Measurements from ENCODE around the gene PMP22.
A peak's percentile ranks its signal among the peaks of the same experiment; 100 is the strongest.

PMP22 gene

DNA sequence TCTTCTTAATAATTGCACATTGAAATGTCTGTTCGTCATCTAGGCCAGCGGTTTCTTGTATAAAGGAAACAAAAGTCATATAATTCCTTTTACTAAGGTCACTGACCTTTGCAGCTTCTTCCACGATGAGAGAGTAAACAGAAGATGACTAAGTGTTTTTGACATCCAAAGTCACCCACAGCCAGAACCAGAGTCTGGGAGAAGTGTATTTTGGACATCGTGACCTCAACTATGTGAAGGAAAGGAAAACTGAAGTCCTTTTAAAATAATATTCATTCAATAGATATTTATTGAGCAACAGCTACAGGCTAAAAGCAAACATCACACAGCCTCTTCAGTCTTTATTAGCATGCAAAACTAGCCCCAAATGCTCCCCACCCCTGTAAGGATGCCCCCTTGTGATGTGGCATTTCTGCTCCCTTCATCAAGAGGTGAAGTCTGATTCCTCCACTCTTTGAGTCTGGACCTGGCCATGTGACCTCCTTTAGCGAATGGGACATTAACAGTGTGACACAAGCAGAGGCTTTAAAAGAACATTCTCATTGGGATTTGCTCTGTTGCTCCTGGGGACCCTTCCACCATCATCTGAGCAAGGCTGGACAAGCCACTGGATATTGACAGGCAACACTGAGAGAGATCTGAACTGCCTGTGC is 8.1 kb upstream of the PMP22 start:
- H3K27ac ChIP-seq (ENCODE audit: low read length), result no peak overlapping the region
- H3K9me3 ChIP-seq (ENCODE audit: control insufficient read depth, low read depth, low read length), result no peaks in the 10 kb centered on the region
- no peaks in the 10 kb centered on the region for H3K27me3 ChIP-seq (ENCODE audit: control insufficient read depth, insufficient read depth, low read length)
- H3K9ac ChIP-seq (ENCODE audit: low read length), result no peak overlapping the region
- no peaks in the 10 kb centered on the region for H3K36me3 ChIP-seq (ENCODE audit: control insufficient read depth, low read depth, low read length)
- peaks cover 4% of the 10 kb centered on the region for H3K4me1 ChIP-seq (ENCODE audit: control insufficient read depth, low read depth, low read length)
- H3K4me3 ChIP-seq (ENCODE audit: low read length), result no peak overlapping the region

GRCh38 chr17:15271741-15272140 is 6.6 kb upstream of the PMP22 start:
- Histone ChIP-seq H3K4me3 (ENCODE audit: low read length) (no peak overlapping the region), H3K9me3 (ENCODE audit: control insufficient read depth, low read depth, low read length) (no peaks in the 10 kb centered on the region), H3K27me3 (ENCODE audit: control insufficient read depth, insufficient read depth, low read length) (no peaks in the 10 kb centered on the region), H3K4me1 (ENCODE audit: control insufficient read depth, low read depth, low read length) (no peaks in the 10 kb centered on the region), H3K36me3 (ENCODE audit: control insufficient read depth, low read depth, low read length) (no peaks in the 10 kb centered on the region), H3K27ac (ENCODE audit: low read length) (no peak overlapping the region), H3K9ac (ENCODE audit: low read length) (no peak overlapping the region)

- no peaks in the 10 kb centered on the region for H3K36me3 ChIP-seq (ENCODE audit: control insufficient read depth, low read depth, low read length)
- no peaks in the 10 kb centered on the region for H3K4me1 ChIP-seq (ENCODE audit: control insufficient read depth, low read depth, low read length)
- H3K27ac ChIP-seq (ENCODE audit: low read length), result no peak overlapping the region
- no peaks in the 10 kb centered on the region for H3K9me3 ChIP-seq (ENCODE audit: control insufficient read depth, low read depth, low read length)
- H3K4me3 ChIP-seq (ENCODE audit: low read length), result no peak overlapping the region
- H3K9ac ChIP-seq (ENCODE audit: low read length), result no peak overlapping the region
- peaks cover 7% of the 10 kb centered on the region for H3K27me3 ChIP-seq (ENCODE audit: control insufficient read depth, insufficient read depth, low read length)
Observed at GRCh38 chr17:15270628-15271381, 5.7 kb upstream of the PMP22 start.

DNA sequence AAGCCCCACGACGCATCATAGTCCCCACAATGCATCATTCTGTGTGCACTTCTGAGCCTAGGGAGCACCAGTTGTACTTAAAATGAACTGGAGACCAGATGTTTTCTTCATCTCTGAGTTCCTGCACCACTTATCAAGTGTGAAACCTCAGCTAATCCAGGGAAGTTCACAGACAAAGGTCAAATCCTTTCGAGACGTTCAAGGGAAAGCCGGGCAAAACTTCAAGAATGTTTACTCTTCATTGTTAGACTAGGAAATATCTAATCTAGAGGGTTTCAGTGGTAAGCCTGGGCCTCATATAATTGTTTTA is 4.6 kb upstream of the PMP22 start:
- Histone ChIP-seq H3K36me3 (ENCODE audit: control insufficient read depth, low read depth, low read length) (no peaks in the 10 kb centered on the region), H3K4me3 (ENCODE audit: low read length) (no peak overlapping the region), H3K27ac (ENCODE audit: low read length) (no peak overlapping the region), H3K9me3 (ENCODE audit: control insufficient read depth, low read depth, low read length) (no peaks in the 10 kb centered on the region), H3K9ac (ENCODE audit: low read length) (no peak overlapping the region), H3K4me1 (ENCODE audit: control insufficient read depth, low read depth, low read length) (no peaks in the 10 kb centered on the region), H3K27me3 (ENCODE audit: control insufficient read depth, insufficient read depth, low read length) (peaks cover 17% of the 10 kb centered on the region)

GRCh38 chr17:15269087-15269779 is 4.1 kb upstream of the PMP22 start:
- Histone ChIP-seq H3K9ac (ENCODE audit: low read length) (no peak overlapping the region), H3K36me3 (ENCODE audit: control insufficient read depth, low read depth, low read length) (no peaks in the 10 kb centered on the region), H3K27ac (ENCODE audit: low read length) (no peak overlapping the region), H3K4me3 (ENCODE audit: low read length) (no peak overlapping the region), H3K9me3 (ENCODE audit: control insufficient read depth, low read depth, low read length) (no peaks in the 10 kb centered on the region), H3K4me1 (ENCODE audit: control insufficient read depth, low read depth, low read length) (no peaks in the 10 kb centered on the region), H3K27me3 (ENCODE audit: control insufficient read depth, insufficient read depth, low read length) (peaks cover 22% of the 10 kb centered on the region)

DNA sequence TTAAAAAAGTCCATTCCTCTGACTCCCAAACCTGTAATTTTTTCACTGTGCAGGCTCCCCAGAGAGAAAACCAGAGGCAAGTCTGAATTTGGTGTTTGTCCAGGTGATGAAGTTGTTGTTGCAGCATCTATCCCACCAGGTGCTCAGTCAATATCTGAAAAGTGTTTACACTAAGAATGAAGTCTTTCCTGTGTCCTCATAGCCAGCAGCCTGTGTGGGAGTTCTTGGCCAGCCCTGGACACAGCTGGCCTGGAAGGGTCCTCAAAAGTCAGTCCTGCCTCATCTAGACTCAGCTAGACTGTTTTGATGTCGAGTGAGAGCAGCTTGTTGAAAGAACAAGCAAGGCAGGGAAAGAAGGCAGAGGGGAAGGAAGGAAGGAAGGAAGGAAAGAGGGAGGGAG is 3.3 kb upstream of the PMP22 start:
- Histone ChIP-seq H3K27ac (ENCODE audit: low read length) (no peak overlapping the region), H3K4me3 (ENCODE audit: low read length) (no peak overlapping the region), H3K36me3 (ENCODE audit: control insufficient read depth, low read depth, low read length) (no peaks in the 10 kb centered on the region), H3K9me3 (ENCODE audit: control insufficient read depth, low read depth, low read length) (no peaks in the 10 kb centered on the region), H3K4me1 (ENCODE audit: control insufficient read depth, low read depth, low read length) (peaks cover 1% of the 10 kb centered on the region), H3K9ac (ENCODE audit: low read length) (no peak overlapping the region), H3K27me3 (ENCODE audit: control insufficient read depth, insufficient read depth, low read length) (peaks cover 30% of the 10 kb centered on the region)

- H3K27ac ChIP-seq (ENCODE audit: low read length), result no peak overlapping the region
- no peak overlapping the region for H3K9ac ChIP-seq (ENCODE audit: low read length)
- no peaks in the 10 kb centered on the region for H3K36me3 ChIP-seq (ENCODE audit: control insufficient read depth, low read depth, low read length)
- peaks cover 35% of the 10 kb centered on the region for H3K27me3 ChIP-seq (ENCODE audit: control insufficient read depth, insufficient read depth, low read length)
- H3K4me3 ChIP-seq (ENCODE audit: low read length), result no peak overlapping the region
- no peaks in the 10 kb centered on the region for H3K9me3 ChIP-seq (ENCODE audit: control insufficient read depth, low read depth, low read length)
- H3K4me1 ChIP-seq (ENCODE audit: control insufficient read depth, low read depth, low read length), result peaks cover 2% of the 10 kb centered on the region
Observed at GRCh38 chr17:15267996-15268395, 2.9 kb upstream of the PMP22 start.

DNA sequence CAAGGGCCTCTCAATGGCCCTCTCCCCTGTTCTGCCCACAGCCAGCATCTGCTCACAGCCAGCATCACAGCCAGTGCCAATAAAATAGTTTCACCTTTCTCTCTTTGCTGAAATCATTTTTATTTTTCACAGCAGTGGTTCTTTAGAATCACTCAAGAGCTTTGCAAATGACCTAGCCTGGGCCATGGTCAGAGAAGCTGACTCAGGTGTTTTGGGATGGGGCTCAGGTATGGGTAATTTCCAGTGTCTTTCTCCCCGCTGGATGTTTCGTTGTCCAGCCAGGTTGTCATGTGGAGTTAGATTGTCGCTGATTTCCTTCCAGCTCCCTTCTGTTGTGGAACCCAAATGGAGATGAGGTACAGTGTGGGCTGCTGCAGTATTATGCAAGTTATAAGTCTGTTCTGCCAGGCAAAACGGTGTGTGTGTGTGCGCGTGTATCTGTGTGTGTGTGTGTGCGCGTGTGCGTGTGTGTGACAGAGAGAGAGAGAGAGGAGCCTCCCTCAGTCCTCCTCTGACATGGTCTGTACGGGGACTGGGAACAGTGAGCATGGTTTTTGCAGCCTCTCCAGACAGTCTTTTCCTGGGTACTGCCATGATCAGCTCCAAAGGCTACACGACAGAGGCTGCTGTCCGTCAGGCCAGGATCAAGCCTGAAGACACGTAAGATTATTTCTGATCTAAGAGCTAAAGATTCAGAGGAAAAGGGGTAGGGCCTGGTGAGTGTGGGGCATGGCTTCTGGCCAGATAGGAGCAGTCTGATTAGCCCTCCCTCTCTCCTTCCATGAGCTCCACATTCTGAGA is 1.4 kb upstream of the PMP22 start:
- peaks cover 49% of the 10 kb centered on the region for H3K27me3 ChIP-seq (ENCODE audit: control insufficient read depth, insufficient read depth, low read length)
- H3K4me3 ChIP-seq (ENCODE audit: low read length), result no peak overlapping the region
- no peak overlapping the region for H3K27ac ChIP-seq (ENCODE audit: low read length)
- H3K4me1 ChIP-seq (ENCODE audit: control insufficient read depth, low read depth, low read length), result peaks cover 2% of the 10 kb centered on the region
- no peaks in the 10 kb centered on the region for H3K9me3 ChIP-seq (ENCODE audit: control insufficient read depth, low read depth, low read length)
- no peaks in the 10 kb centered on the region for H3K36me3 ChIP-seq (ENCODE audit: control insufficient read depth, low read depth, low read length)
- H3K9ac ChIP-seq (ENCODE audit: low read length), result no peak overlapping the region

DNA sequence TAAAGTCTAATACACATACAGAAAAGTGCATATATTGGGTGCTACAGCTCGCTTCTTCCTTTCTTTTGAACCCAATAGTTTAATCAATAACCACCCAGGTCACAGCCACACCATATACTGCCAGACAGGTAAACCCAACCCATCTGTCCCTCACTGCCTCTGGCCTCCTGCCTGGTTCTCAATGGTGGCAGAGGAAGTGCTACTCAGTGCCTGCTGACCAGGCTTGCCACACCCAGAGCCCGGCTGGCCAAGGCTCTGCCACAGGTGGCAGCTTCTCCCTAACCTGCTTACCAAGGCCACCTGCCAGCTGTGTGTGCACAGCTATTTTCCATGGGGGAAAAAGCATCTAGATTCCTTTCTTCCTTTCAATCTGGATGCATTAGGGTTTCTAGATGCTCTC is 584 bp downstream of the PMP22 start:
- H3K4me3 ChIP-seq (ENCODE audit: low read length), result no peak overlapping the region
- H3K9ac ChIP-seq (ENCODE audit: low read length), result no peak overlapping the region
- H3K4me1 ChIP-seq (ENCODE audit: control insufficient read depth, low read depth, low read length), result peaks cover 2% of the 10 kb centered on the region
- peaks cover 68% of the 10 kb centered on the region for H3K27me3 ChIP-seq (ENCODE audit: control insufficient read depth, insufficient read depth, low read length)
- no peak overlapping the region for H3K27ac ChIP-seq (ENCODE audit: low read length)
- no peaks in the 10 kb centered on the region for H3K9me3 ChIP-seq (ENCODE audit: control insufficient read depth, low read depth, low read length)
- no peaks in the 10 kb centered on the region for H3K36me3 ChIP-seq (ENCODE audit: control insufficient read depth, low read depth, low read length)

GRCh38 chr17:15263680-15264079 is 1.4 kb downstream of the PMP22 start:
- H3K9ac ChIP-seq (ENCODE audit: low read length), result no peak overlapping the region
- H3K4me3 ChIP-seq (ENCODE audit: low read length), result peak overlapping the region; percentile 79

DNA sequence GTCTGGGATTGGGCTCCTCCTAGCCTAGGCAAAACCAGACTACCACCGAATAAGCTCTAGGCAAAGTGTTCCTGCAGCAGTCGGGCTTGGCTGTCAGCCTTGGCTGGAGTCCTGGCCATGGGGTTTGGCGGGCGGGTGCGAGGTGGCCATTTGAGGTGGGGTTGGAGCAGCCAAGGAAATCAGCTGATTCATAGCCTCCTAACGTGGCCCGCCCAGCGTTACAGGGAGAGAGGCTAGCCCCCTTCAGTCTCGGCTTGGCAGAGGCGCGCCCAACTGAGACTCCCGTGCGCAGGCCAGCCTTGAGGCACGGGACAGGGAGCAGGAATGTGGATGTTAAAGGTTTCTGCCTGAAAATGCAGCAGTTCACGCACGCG is 1.9 kb downstream of the PMP22 start:
- Histone ChIP-seq H3K27ac (ENCODE audit: low read length) (no peak overlapping the region), H3K9me3 (ENCODE audit: control insufficient read depth, low read depth, low read length) (no peaks in the 10 kb centered on the region), H3K4me3 (ENCODE audit: low read length) (peak overlapping the region; percentile 79), H3K4me1 (ENCODE audit: control insufficient read depth, low read depth, low read length) (peaks cover 2% of the 10 kb centered on the region), H3K36me3 (ENCODE audit: control insufficient read depth, low read depth, low read length) (no peaks in the 10 kb centered on the region), H3K9ac (ENCODE audit: low read length) (no peak overlapping the region), H3K27me3 (ENCODE audit: control insufficient read depth, insufficient read depth, low read length) (peaks cover 82% of the 10 kb centered on the region)

More at GRCh38 chr17:15263680-15264079, 1.4 kb downstream of the PMP22 start:
- Histone ChIP-seq H3K4me1 (ENCODE audit: control insufficient read depth, low read depth, low read length) (peaks cover 2% of the 10 kb centered on the region), H3K36me3 (ENCODE audit: control insufficient read depth, low read depth, low read length) (no peaks in the 10 kb centered on the region), H3K27ac (ENCODE audit: low read length) (no peak overlapping the region), H3K9me3 (ENCODE audit: control insufficient read depth, low read depth, low read length) (no peaks in the 10 kb centered on the region), H3K27me3 (ENCODE audit: control insufficient read depth, insufficient read depth, low read length) (peaks cover 77% of the 10 kb centered on the region)

All from iPS-18a (cell line).